Measurements from ENCODE around the gene NOL9.

The NOL9 gene

GRCh38 chr1:6570987-6571386 lies 16.7 kb upstream of the NOL9 start:
- no peak overlapping the region for H3K14ac ChIP-seq (ENCODE audit: low read length)
- no peak for DNase-seq
- no peak overlapping the region for H4K12ac ChIP-seq (ENCODE audit: low read depth, low read length)
- H4K91ac ChIP-seq (ENCODE audit: low read depth, low read length): no peak overlapping the region
- H3K36me3 ChIP-seq (ENCODE audit: control insufficient read depth in 1 of 2, insufficient read depth in 2 of 2, low read length in 2 of 2): no peaks in the 10 kb centered on the region
- WGBS (ENCODE audit: extremely low coverage, insufficient coverage, insufficient read length): no CpG with 5 or more reads among the region's 5 CpGs
- no peak overlapping the region for H2BK5ac ChIP-seq (ENCODE audit: low read depth, low read length, poor library complexity)
- no peak overlapping the region for H3K9ac ChIP-seq (ENCODE audit: low read length)
- no peak overlapping the region for H2BK120ac ChIP-seq (ENCODE audit: insufficient read depth, low read length, poor library complexity)
- H3K4me3 ChIP-seq (ENCODE audit: low read depth, low read length): no peak overlapping the region
- H3K4ac ChIP-seq (ENCODE audit: low read depth, low read length): no peak overlapping the region
- no peaks in the 10 kb centered on the region for H3K79me1 ChIP-seq (ENCODE audit: low read length)
- no peak overlapping the region for H3K4me2 ChIP-seq (ENCODE audit: low read length)
- no peak overlapping the region for H3K23ac ChIP-seq (ENCODE audit: low read length)
- no peak overlapping the region for H2AFZ ChIP-seq (ENCODE audit: insufficient read depth, low read length, poor library complexity)
- no peak overlapping the region for H3K27ac ChIP-seq (ENCODE audit: low read depth, low read length)
- H2AK5ac ChIP-seq (ENCODE audit: low read length): no peak overlapping the region
- H3K9me3 ChIP-seq (ENCODE audit: insufficient read depth, low read depth, low read length): peaks cover 7% of the 10 kb centered on the region
- no peak overlapping the region for H3K18ac ChIP-seq (ENCODE audit: low read length)
- H3K4me1 ChIP-seq (ENCODE audit: control insufficient read depth in 1 of 2, insufficient read depth in 2 of 2, low read length in 2 of 2): no peaks in the 10 kb centered on the region
- no peaks in the 10 kb centered on the region for H3K27me3 ChIP-seq (ENCODE audit: insufficient read depth, low read length)
- no peak overlapping the region for H4K8ac ChIP-seq (ENCODE audit: low read depth, low read length)
- no peak overlapping the region for H2BK12ac ChIP-seq (ENCODE audit: low read length)
- no peaks in the 10 kb centered on the region for H3K79me2 ChIP-seq (ENCODE audit: control insufficient read depth, insufficient read depth, low read length, poor library complexity)

DNA sequence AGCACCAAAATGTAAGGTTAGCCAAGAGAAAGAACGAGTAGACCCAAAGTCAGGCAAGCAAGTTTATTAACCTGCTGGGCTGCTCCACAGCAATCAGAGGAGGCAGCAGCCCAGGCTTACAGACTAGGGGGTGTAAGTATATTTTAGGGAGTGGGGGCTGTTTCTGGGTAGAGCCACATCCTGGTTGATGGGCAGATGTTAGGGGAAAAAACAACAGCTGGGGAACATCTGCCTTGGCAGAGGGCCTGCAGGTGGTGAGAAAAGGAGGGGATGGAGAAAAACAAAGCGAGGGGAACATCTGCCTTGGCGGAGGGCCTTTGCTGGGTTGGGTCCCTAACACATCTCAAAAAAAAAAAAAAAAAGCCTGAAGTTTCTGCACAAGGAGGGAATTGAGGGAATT lies 15.8 kb upstream of the NOL9 start:
- no peak overlapping the region for H3K18ac ChIP-seq (ENCODE audit: low read length)
- H4K91ac ChIP-seq (ENCODE audit: low read depth, low read length): no peak overlapping the region
- H3K9me3 ChIP-seq (ENCODE audit: insufficient read depth, low read depth, low read length): peaks cover 7% of the 10 kb centered on the region
- H3K27me3 ChIP-seq (ENCODE audit: insufficient read depth, low read length): no peaks in the 10 kb centered on the region
- no peak overlapping the region for H2AK5ac ChIP-seq (ENCODE audit: low read length)
- H3K27ac ChIP-seq (ENCODE audit: low read depth, low read length): no peak overlapping the region
- no peaks in the 10 kb centered on the region for H3K79me2 ChIP-seq (ENCODE audit: control insufficient read depth, insufficient read depth, low read length, poor library complexity)
- H4K8ac ChIP-seq (ENCODE audit: low read depth, low read length): no peak overlapping the region
- H2AFZ ChIP-seq (ENCODE audit: insufficient read depth, low read length, poor library complexity): no peak overlapping the region
- H2BK12ac ChIP-seq (ENCODE audit: low read length): no peak overlapping the region
- no peak overlapping the region for H4K12ac ChIP-seq (ENCODE audit: low read depth, low read length)
- no peaks in the 10 kb centered on the region for H3K79me1 ChIP-seq (ENCODE audit: low read length)
- no peak overlapping the region for H3K23ac ChIP-seq (ENCODE audit: low read length)
- no peaks in the 10 kb centered on the region for H3K4me1 ChIP-seq (ENCODE audit: control insufficient read depth in 1 of 2, insufficient read depth in 2 of 2, low read length in 2 of 2)
- no peak for DNase-seq
- H3K36me3 ChIP-seq (ENCODE audit: control insufficient read depth in 1 of 2, insufficient read depth in 2 of 2, low read length in 2 of 2): no peaks in the 10 kb centered on the region
- no peak overlapping the region for H3K4ac ChIP-seq (ENCODE audit: low read depth, low read length)
- WGBS (ENCODE audit: extremely low coverage, insufficient coverage, insufficient read length): no CpG with 5 or more reads among the region's 3 CpGs
- no peak overlapping the region for H3K9ac ChIP-seq (ENCODE audit: low read length)
- H3K4me2 ChIP-seq (ENCODE audit: low read length): no peak overlapping the region
- no peak overlapping the region for H2BK5ac ChIP-seq (ENCODE audit: low read depth, low read length, poor library complexity)
- no peak overlapping the region for H3K4me3 ChIP-seq (ENCODE audit: low read depth, low read length)
- H3K14ac ChIP-seq (ENCODE audit: low read length): no peak overlapping the region
- no peak overlapping the region for H2BK120ac ChIP-seq (ENCODE audit: insufficient read depth, low read length, poor library complexity)

- Histone ChIP-seq H2BK12ac (ENCODE audit: low read length) (no peak overlapping the region), H2BK120ac (ENCODE audit: insufficient read depth, low read length, poor library complexity) (no peak overlapping the region)
- 100% methylated on average over 5 of the region's 11 CpGs for WGBS (ENCODE audit: extremely low coverage, insufficient coverage, insufficient read length)
Measured at GRCh38 chr1:6569033-6569432, 14.7 kb upstream of the NOL9 start.

GRCh38 chr1:6560267-6560666 lies 6.0 kb upstream of the NOL9 start:
- WGBS (ENCODE audit: extremely low coverage, insufficient coverage, insufficient read length): no CpG with 5 or more reads among the region's 9 CpGs
- no peak overlapping the region for H4K12ac ChIP-seq (ENCODE audit: low read depth, low read length)

More at GRCh38 chr1:6569033-6569432, 14.7 kb upstream of the NOL9 start:
- Histone ChIP-seq H4K12ac (ENCODE audit: low read depth, low read length) (no peak overlapping the region), H3K14ac (ENCODE audit: low read length) (no peak overlapping the region), H3K27ac (ENCODE audit: low read depth, low read length) (no peak overlapping the region), H3K9ac (ENCODE audit: low read length) (no peak overlapping the region), H3K4me1 (ENCODE audit: control insufficient read depth in 1 of 2, insufficient read depth in 2 of 2, low read length in 2 of 2) (no peaks in the 10 kb centered on the region), H3K23ac (ENCODE audit: low read length) (no peak overlapping the region), H3K27me3 (ENCODE audit: insufficient read depth, low read length) (peaks cover 3% of the 10 kb centered on the region), H2AK5ac (ENCODE audit: low read length) (no peak overlapping the region), H3K4ac (ENCODE audit: low read depth, low read length) (no peak overlapping the region), H3K18ac (ENCODE audit: low read length) (no peak overlapping the region), H3K4me2 (ENCODE audit: low read length) (no peak overlapping the region), H2AFZ (ENCODE audit: insufficient read depth, low read length, poor library complexity) (no peak overlapping the region), H3K79me2 (ENCODE audit: control insufficient read depth, insufficient read depth, low read length, poor library complexity) (no peaks in the 10 kb centered on the region), H3K4me3 (ENCODE audit: low read depth, low read length) (no peak overlapping the region), H3K9me3 (ENCODE audit: insufficient read depth, low read depth, low read length) (peaks cover 7% of the 10 kb centered on the region), H3K79me1 (ENCODE audit: low read length) (no peaks in the 10 kb centered on the region), H2BK5ac (ENCODE audit: low read depth, low read length, poor library complexity) (no peak overlapping the region), H4K8ac (ENCODE audit: low read depth, low read length) (no peak overlapping the region), H3K36me3 (ENCODE audit: control insufficient read depth in 1 of 2, insufficient read depth in 2 of 2, low read length in 2 of 2) (no peaks in the 10 kb centered on the region), H4K91ac (ENCODE audit: low read depth, low read length) (no peak overlapping the region)
- no peak for DNase-seq

More at GRCh38 chr1:6560267-6560666, 6.0 kb upstream of the NOL9 start:
- Histone ChIP-seq H2BK12ac (ENCODE audit: low read length) (no peak overlapping the region), H3K27me3 (ENCODE audit: insufficient read depth, low read length) (peaks cover 3% of the 10 kb centered on the region), H3K9ac (ENCODE audit: low read length) (no peak overlapping the region), H3K23ac (ENCODE audit: low read length) (no peak overlapping the region), H3K79me1 (ENCODE audit: low read length) (no peaks in the 10 kb centered on the region), H2AFZ (ENCODE audit: insufficient read depth, low read length, poor library complexity) (no peak overlapping the region), H3K4me2 (ENCODE audit: low read length) (no peak overlapping the region), H3K27ac (ENCODE audit: low read depth, low read length) (no peak overlapping the region), H3K4me3 (ENCODE audit: low read depth, low read length) (no peak overlapping the region), H4K91ac (ENCODE audit: low read depth, low read length) (no peak overlapping the region), H3K18ac (ENCODE audit: low read length) (no peak overlapping the region), H3K36me3 (ENCODE audit: control insufficient read depth in 1 of 2, insufficient read depth in 2 of 2, low read length in 2 of 2) (no peaks in the 10 kb centered on the region), H3K4ac (ENCODE audit: low read depth, low read length) (no peak overlapping the region), H2AK5ac (ENCODE audit: low read length) (no peak overlapping the region), H3K9me3 (ENCODE audit: insufficient read depth, low read depth, low read length) (peaks cover 2% of the 10 kb centered on the region), H2BK5ac (ENCODE audit: low read depth, low read length, poor library complexity) (no peak overlapping the region), H4K8ac (ENCODE audit: low read depth, low read length) (no peak overlapping the region), H3K14ac (ENCODE audit: low read length) (no peak overlapping the region), H3K4me1 (ENCODE audit: control insufficient read depth in 1 of 2, insufficient read depth in 2 of 2, low read length in 2 of 2) (no peaks in the 10 kb centered on the region), H3K79me2 (ENCODE audit: control insufficient read depth, insufficient read depth, low read length, poor library complexity) (no peaks in the 10 kb centered on the region), H2BK120ac (ENCODE audit: insufficient read depth, low read length, poor library complexity) (no peak overlapping the region)
- DNase-seq: no peak

Data from trophoblast cell (in vitro differentiated cells and primary cell).